ENCODE results near the gene MRAS. TPM values are rescaled to one million over a fixed set of nuclear protein-coding genes. Genes with fewer than 3 reads are reported as not detected.
A peak's percentile ranks its signal among the peaks of the same experiment; 100 is the strongest.

MRAS gene
- total RNA-seq (2012; rRNA removed), result 56.1 and 59.3 TPM in 2 replicates
- polyA plus RNA-seq (2012; rRNA removed), result 48.1 and 60.6 TPM in 2 replicates
- polyA plus RNA-seq (2012; cell fraction: cytosol; rRNA removed), result 24.1 and 33.7 TPM in 2 replicates
- 22.7 and 38.2 TPM in 2 replicates for polyA plus RNA-seq (2012; cell fraction: nucleus; rRNA removed; ENCODE audit: low replicate concordance)
- percentile 69 among the genes with signal in this experiment for Bru-seq, nascent RNA
- BruChase-seq, experiment 1, labeled RNA remaining after a 6-hour chase, result percentile 77 among the genes with signal in this experiment
- percentile 81 among the genes with signal in this experiment for BruChase-seq, experiment 2, labeled RNA remaining after a 2-hour chase
- long read RNA-seq, full-length matches to known transcripts, result 21 of 72 reads
- long read RNA-seq, partial matches to known transcripts, result 19 of 72 reads
- long read RNA-seq, other reads (novel, unspliced or antisense), result 32 of 72 reads

- Histone ChIP-seq H3K36me3 (ENCODE audit: control insufficient read depth, insufficient read depth, low read length) (no peaks in the 10 kb centered on the region), H3K9me3 (ENCODE audit: control insufficient read depth, insufficient read depth, low read length) (no peaks in the 10 kb centered on the region), H3K27ac (ENCODE audit: insufficient read depth, low read length) (peak within 1 kb of the TSS; percentile 70), H3K4me3 (ENCODE audit: insufficient read depth, low read depth, low read length) (peak within 1 kb of the TSS; percentile 84), H3K4ac (ENCODE audit: low read depth, low read length) (peak within 1 kb of the TSS; percentile 86), H3K14ac (replicated peaks; ENCODE audit: low read depth, low read length) (peak within 1 kb of the TSS; percentile 88), H3K27me3 (ENCODE audit: control insufficient read depth, insufficient read depth, low read length) (no peaks in the 10 kb centered on the region), H3K56ac (ENCODE audit: extremely low read depth, insufficient read depth, low read length) (peak within 1 kb of the TSS; percentile 76; the same call in 1 of the 2 replicates), H2BK120ac (ENCODE audit: low read depth, low read length) (peak within 1 kb of the TSS; percentile 54), H2BK20ac (ENCODE audit: low read depth, low read length) (peak within 1 kb of the TSS; percentile 21), H3K4me1 (ENCODE audit: control insufficient read depth, insufficient read depth, low read length) (peaks cover 10% of the 10 kb centered on the region), H2BK5ac (ENCODE audit: low read depth, low read length, poor library complexity, severe bottlenecking) (peak within 1 kb of the TSS; percentile 68), H2BK15ac (ENCODE audit: low read depth, low read length) (peak within 1 kb of the TSS; percentile 18; the same call in 1 of the 3 replicates), H2AK9ac (replicated peaks; ENCODE audit: low read depth, low read length, poor library complexity) (peak within 1 kb of the TSS; percentile 96), H2AFZ (replicated peaks; ENCODE audit: low read length, poor library complexity) (peak within 1 kb of the TSS; percentile 95), H3K9me1 (ENCODE audit: insufficient read depth, low read length) (peaks cover 11% of the 10 kb centered on the region), H4K91ac (ENCODE audit: insufficient read depth, low read depth, low read length) (peak within 1 kb of the TSS; percentile 78), H3K79me1 (ENCODE audit: low read depth in 1 of 2, low read length in 2 of 2) (peaks cover 4 to 50% of the 10 kb centered on the region in 2 experiments; a peak in 3 of 4 replicates), H4K20me1 (ENCODE audit: insufficient read depth, low read length) (peaks cover 10% of the 10 kb centered on the region; the same call in 1 of the 2 replicates), H3K9ac (ENCODE audit: low read depth, low read length) (peak within 1 kb of the TSS; percentile 92), H3K18ac (ENCODE audit: low read depth, low read length) (peak within 1 kb of the TSS; percentile 72), H4K5ac (ENCODE audit: low read depth, low read length) (peak within 1 kb of the TSS; percentile 72), H3K23ac (ENCODE audit: low read depth, low read length) (peak within 1 kb of the TSS; percentile 83), H4K8ac (ENCODE audit: low read depth in 2 of 2, low read length in 2 of 2) (peak within 1 kb of the TSS; percentile 46 to 78), H3K4me2 (ENCODE audit: low read depth, low read length) (peak within 1 kb of the TSS; percentile 90), H2AK5ac (ENCODE audit: low read depth, low read length) (peak within 1 kb of the TSS; percentile 58)
- no TSS peak for BruUV-seq (replicated peaks)
- dilution Hi-C loops (cut with HindIII; ENCODE audit: low sequenced_read_pairs, unreplicated experiment) (no loop called here), in situ Hi-C loops (cut with MboI; ENCODE audit: low sequenced_read_pairs) (no loop called here), intact Hi-C loops (cut with micrococcal nuclease) (loop anchor here (5.0 kb wide), 3 partner anchors 44 to 281 kb away; no protein-coding TSS in a partner anchor)
- CTCF ChIA-PET, result interaction anchor here (0.5 to 1.8 kb wide), 5 partner anchors 12 to 290 kb away, joined by 3 to 5 read pairs (median 3); no protein-coding TSS in a partner anchor
- ATAC-seq (ENCODE audit: low read depth), result peak; percentile 78
- POLR2A ChIA-PET (ENCODE audit: unreplicated experiment), result no interaction called here
- WGBS, 2 experiments (ENCODE audit: extremely low coverage in 2 of 2, insufficient read length in 1 of 2), result 0% methylated on average over 49 of the region's 93 CpGs; no CpG with 5 or more reads in 1 of the 2 experiments
- DNase-seq, result peak; percentile 73
- TF ChIP-seq CEBPB (IDR thresholded peaks at IDR 0.05; ENCODE audit: low read depth, low read length) (0 out of 2 replicates have a peak, but pooled peaks have one; percentile 37), SMC3 (IDR thresholded peaks at IDR 0.05; ENCODE audit: low read depth, low read length) (peak; percentile 26; the same call in 1 of the 2 replicates), CTCF (conservative IDR thresholded peaks at IDR 0.05; ENCODE audit: low read depth, low read length) (peak; percentile 50), RFX5 (IDR thresholded peaks at IDR 0.05; ENCODE audit: low read depth, low read length) (no peak), MAZ (IDR thresholded peaks at IDR 0.05; ENCODE audit: borderline replicate concordance, low read depth, low read length) (peak; percentile 78; the same call in 1 of the 2 replicates), POLR2A (IDR thresholded peaks at IDR 0.05; ENCODE audit: low read depth, low read length) (peak; percentile 79), MXI1 (IDR thresholded peaks at IDR 0.05; ENCODE audit: borderline replicate concordance, low read depth, low read length) (no peak), NFE2L2 (IDR thresholded peaks at IDR 0.05; ENCODE audit: low read depth, low read length) (no peak), RAD21 (IDR thresholded peaks at IDR 0.05; ENCODE audit: low read length) (peak; percentile 38), CHD1 (IDR thresholded peaks at IDR 0.05; ENCODE audit: low read depth, low read length) (no peak), ELK1 (IDR thresholded peaks at IDR 0.05; ENCODE audit: borderline replicate concordance, low read depth, low read length) (no peak), MAFK (IDR thresholded peaks at IDR 0.05; ENCODE audit: low read depth, low read length) (no peak), FOS (IDR thresholded peaks at IDR 0.05; ENCODE audit: low read depth, low read length) (no peak)
Measured at GRCh38 chr3:138347960-138348753, at the start of gene MRAS. MRAS (plus strand) TSS chr3:138348579; CDS start chr3:138372884, 24,305 bp downstream.
